SKM-1 (cell line): ENCODE measurements around the gene GRIK5.

Experiments
- DNase-seq: peaks from one replicate; lab custom pipeline; 2025; ENCODE audit not compliant: unreplicated experiment; lab: John Stamatoyannopoulos, UW

Gene GRIK5

GRCh38 chr19:42095142-42095813, 25.3 kb upstream of the GRIK5 start:
- DNase-seq, result no peak

GRCh38 chr19:42093926-42094325, 23.9 kb upstream of the GRIK5 start:
- no peak for DNase-seq

GRCh38 chr19:42093505-42093904, 23.5 kb upstream of the GRIK5 start:
- no peak for DNase-seq

- no peak for DNase-seq
Observed at GRCh38 chr19:42092350-42092749, 22.3 kb upstream of the GRIK5 start.

- DNase-seq, result no peak
Observed at GRCh38 chr19:42091742-42092141, 21.7 kb upstream of the GRIK5 start.

- no peak for DNase-seq
Observed at GRCh38 chr19:42091300-42091699, 21.3 kb upstream of the GRIK5 start.

GRCh38 chr19:42090672-42091071, 20.7 kb upstream of the GRIK5 start:
- no peak for DNase-seq

GRCh38 chr19:42089772-42090171, 19.8 kb upstream of the GRIK5 start:
- no peak for DNase-seq

- no peak for DNase-seq
Observed at GRCh38 chr19:42089191-42089750, 19.3 kb upstream of the GRIK5 start.

- DNase-seq, result no peak
Observed at GRCh38 chr19:42088471-42089190, 18.6 kb upstream of the GRIK5 start.

GRCh38 chr19:42086770-42087550, 17.0 kb upstream of the GRIK5 start:
- DNase-seq, result no peak

- no peak for DNase-seq
Observed at GRCh38 chr19:42086188-42086736, 16.3 kb upstream of the GRIK5 start.

GRCh38 chr19:42083537-42083936, 13.5 kb upstream of the GRIK5 start:
- no peak for DNase-seq

GRCh38 chr19:42081584-42082203, 11.7 kb upstream of the GRIK5 start:
- DNase-seq, result no peak

GRCh38 chr19:42080764-42081375, 10.9 kb upstream of the GRIK5 start:
- DNase-seq, result no peak

- DNase-seq, result no peak
Observed at GRCh38 chr19:42079886-42080763, 10.1 kb upstream of the GRIK5 start.

GRCh38 chr19:42079276-42079669, 9.3 kb upstream of the GRIK5 start:
- DNase-seq, result no peak

GRCh38 chr19:42078538-42079275, 8.7 kb upstream of the GRIK5 start:
- DNase-seq, result no peak

- DNase-seq, result no peak
Observed at GRCh38 chr19:42078058-42078457, 8.1 kb upstream of the GRIK5 start.
